Activated T-cell treated with anti-CD3 and anti-CD28 coated beads for 24 hours (primary cell): Measurements from ENCODE around the gene AVL9.
"Not testable (repeated sequence)": the region's sequence is repeated elsewhere in the genome, so short reads cannot be mapped to it uniquely, and the experiment has no call there.

Experiments
- DNase-seq: peaks from one replicate; pipeline ENCODE4 v3.0.0-alpha.2; 2020; ENCODE audit warnings: low read depth

The AVL9 gene

DNA sequence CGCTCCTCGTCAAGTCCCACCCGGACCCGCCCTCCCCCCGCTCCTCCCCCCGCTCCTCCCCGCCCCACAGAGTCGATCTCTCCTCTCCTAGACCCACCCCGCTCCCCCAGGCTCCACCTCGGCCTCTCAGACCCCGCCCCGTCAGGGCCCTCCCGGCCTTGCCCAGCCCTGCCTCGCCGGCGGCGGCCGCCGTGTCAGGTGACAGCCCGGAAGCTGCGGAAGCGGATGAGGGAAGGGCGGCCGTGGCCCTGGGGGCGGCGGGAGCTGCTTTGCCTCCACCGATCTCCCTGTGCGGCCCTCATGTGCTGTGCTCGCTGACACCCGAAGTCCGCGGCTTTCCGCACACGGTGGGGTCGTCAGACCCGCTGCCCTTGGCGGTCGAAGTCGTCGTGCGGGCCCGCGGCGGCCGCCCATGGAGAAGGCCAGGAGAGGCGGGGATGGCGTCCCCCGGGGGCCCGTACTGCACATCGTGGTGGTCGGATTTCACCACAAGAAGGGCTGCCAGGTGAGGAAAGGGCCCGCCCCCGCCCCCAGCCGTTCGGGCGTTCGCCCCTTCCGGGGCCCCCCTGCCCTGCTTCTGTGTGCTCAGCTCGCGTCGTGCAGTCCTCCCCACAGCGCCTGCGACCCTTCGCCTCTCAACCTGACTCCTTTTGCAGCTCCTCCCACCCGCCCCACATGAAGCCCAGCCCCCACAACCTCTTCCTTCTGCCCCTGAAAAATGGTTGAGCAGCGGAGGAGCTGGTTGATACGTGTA is at the start of gene AVL9:
Gene AVL9 (plus strand): TSS at position 192 of the 754 bp plus-strand sequence. CDS start 221 bp downstream, at position 413.
- DNase-seq: peak; percentile 100

DNA sequence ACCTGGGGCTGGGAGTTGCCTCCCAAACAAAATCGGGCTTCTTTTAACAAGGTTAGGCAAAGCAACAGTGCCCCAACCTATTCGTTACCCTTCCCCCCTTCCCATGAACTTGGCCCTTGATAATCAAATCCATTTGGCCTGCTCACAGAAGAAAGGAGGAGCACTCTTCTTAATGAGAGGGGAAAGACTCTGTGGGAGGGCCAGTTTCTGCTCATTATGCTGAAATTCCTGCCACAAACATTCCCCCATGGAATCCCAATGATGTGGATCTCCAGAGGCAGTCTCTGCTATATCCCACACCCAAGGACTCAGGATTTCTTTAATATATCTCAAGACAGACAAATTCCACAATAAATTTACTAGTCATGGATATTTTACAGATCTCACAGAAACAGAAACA is 48.1 kb upstream of the AVL9 start:
- DNase-seq: no peak

DNA sequence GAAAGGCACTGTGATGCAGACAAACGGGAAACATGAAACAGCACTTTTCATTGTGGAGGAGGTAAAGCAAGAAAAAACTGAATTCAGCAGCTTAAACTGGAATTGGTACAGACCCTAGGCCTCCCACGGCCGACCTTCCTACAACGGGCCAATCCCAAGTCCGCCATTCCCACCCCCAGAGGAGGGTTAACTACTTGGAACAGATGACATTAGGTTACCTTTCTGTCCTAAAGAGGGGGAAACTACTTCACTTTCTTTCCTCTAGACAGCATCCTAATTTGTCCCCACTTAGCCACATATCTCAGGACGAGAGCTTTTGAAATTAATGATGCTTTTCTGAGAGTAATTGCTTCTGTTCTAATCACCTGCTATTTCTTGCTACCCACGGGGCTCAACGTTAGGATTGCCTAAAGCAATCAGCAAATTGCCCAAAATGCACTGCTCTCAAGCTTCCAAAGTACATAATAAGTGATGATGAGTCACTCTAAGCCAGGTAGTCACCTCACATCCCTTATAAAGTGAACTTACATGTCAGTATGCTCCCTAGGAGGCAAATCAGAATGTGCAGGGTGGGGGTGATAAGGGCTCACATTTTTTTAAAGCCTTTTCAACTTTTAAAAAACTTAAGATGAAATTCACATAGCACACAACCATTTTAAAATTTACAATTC is 41.8 kb upstream of the AVL9 start:
- DNase-seq: no peak

DNA sequence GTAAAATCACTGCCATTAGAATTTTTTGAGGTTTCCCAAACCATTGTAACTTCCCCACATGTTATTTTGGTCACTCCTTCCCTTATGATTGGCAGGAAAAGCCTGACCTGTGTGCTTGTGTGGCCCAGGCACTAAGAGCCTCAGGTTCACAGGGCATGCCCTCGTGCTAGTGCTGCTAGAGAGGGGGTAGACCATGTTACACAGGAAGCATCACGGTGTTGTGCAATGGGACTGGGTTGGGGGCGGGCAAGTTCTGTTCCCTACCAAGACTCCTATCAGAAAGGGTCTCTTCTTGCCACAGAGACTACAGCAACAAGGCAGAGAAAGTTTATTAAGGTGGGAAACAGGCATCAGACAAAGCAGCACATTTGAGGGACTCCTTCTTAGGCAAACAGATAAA is 37.3 kb upstream of the AVL9 start:
- no peak for DNase-seq

DNA sequence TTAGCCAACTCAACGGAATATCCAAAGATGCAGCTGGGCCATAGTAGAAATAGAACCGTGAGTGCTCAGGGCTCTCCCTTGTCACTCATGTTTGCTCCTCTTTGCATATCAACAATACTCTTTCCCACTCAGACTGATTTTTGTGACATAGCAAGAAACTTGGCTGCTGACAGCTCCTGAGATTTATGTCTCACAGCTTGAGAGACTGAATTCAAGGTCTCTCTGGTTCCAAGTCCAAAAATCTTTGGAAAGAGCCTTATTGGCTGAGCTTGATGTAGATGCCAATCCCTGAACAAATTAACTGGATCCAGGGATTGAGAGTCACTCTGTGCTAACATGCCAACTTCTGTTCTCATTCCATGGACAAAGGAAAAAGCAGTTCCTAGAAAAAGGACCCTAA is 35.5 kb upstream of the AVL9 start:
- no peak for DNase-seq

DNA sequence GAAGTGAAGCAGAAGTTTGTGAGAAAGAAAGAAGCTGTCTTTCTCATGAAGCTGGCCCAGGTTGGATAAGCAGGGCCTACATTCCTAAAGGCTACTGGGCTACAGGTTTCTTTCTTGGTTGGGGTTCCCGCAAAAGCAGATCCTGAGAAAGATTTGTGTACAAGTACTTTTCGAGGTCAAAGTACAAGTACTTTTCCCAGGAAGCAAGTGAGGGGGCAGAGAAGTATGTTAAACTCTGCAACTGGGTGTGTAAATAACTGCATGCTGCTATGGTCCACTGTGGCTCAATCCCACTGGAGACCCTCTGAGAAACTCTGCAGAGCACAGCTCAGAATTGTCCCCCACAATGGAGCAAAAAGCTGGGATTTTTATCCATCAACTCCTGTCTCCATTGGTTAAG is 33.8 kb upstream of the AVL9 start:
- no peak for DNase-seq

DNA sequence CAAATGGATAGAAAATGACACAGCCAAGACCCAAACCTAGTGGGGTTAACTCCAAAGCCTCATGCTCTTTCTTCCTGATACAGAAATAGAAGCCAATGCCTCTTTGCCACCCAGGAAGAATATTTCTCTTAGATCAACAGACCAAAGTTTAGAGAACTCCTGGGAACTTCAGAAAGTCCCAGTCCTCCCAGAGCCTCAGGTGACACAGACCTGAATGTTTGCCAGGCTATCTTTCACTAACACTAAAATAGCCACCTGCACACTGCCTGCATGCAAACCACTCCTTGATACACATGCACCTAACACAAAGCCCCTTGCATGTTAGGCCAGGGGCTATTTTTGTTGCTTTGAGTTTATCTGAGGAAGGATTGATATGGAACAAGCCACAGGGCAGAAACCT is 32.8 kb upstream of the AVL9 start:
- DNase-seq: no peak

DNA sequence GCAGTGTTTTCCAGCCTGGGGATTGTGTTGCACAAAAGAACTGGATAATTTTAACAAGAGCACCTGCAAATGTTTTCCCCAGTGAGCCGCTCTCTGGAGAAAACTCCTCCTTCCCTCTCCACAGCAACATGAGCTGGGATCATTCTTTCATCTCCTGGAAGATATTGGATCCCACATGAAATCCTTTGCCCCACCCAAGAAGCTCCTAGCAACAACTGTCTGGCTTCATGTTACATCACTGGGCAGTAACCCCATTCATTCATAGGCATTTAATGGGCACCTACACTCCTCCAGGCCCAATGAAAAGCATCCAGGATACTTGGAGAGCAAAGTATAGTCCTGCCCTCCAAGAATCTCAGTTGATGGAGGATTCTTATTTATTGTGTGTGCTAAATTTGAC is 32.3 kb upstream of the AVL9 start:
- DNase-seq: no peak

DNA sequence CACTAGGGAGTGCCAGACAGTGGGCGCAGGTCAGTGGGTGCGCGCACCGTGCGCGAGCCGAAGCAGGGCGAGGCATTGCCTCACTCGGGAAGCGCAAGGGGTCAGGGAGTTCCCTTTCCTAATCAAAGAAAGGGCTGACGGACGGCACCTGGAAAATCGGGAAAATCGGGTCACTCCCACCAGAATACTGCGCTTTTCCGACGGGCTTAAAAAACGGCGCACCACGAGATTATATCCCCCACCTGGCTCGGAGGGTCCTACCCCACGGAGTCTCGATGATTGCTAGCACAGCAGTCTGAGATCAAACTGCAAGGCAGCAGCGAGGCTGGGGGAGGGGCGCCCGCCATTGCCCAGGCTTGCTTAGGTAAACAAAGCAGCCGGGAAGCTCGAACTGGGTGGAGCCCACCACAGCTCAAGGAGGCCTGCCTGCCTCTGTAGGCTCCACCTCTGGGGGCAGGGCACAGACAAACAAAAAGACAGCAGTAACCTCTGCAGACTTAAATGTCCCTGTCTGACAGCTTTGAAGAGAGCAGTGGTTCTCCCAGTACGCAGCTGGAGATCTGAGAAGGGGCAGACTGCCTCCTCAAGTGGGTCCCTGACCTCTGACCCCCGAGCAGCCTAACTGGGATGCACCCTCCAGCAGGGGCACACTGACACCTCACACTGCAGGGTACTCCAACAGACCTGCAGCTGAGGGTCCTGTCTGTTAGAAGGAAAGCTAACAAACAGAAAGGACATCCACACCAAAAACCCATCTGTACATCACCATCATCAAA is 30.5 kb upstream of the AVL9 start:
- not testable (repeated sequence) for DNase-seq

DNA sequence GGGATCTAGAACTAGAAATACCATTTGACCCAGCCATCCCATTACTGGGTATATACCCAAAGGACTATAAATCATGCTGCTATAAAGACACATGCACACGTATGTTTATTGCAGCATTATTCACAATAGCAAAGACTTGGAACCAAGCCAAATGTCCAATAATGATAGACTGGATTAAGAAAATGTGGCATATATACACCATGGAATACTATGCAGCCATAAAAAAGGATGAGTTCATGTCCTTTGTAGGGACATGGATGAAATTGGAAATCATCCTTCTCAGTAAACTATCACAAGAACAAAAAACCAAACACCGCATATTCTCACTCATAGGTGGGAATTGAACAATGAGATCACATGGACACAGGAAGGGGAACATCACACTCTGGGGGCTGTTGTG is 25.3 kb upstream of the AVL9 start:
- DNase-seq: not testable (repeated sequence)

DNA sequence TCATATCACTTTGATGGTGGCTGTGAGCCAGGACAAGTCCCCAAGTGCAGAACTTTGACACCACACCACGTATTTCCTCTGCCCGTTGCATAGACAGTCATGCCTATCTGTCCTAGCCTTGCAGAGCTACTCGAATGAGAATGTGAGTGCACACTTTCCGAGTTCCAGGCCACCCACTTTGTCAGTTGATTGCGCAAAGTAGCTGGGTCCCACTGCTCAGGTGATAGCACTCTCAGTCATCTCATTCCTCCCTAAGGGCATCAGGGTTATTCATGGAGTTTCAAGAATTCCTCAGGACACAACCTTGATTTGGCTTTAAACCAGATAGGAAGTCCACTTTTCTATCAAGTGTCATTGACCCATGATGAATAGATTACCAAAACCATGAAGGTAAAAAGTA is 24.4 kb upstream of the AVL9 start:
- DNase-seq: no peak

DNA sequence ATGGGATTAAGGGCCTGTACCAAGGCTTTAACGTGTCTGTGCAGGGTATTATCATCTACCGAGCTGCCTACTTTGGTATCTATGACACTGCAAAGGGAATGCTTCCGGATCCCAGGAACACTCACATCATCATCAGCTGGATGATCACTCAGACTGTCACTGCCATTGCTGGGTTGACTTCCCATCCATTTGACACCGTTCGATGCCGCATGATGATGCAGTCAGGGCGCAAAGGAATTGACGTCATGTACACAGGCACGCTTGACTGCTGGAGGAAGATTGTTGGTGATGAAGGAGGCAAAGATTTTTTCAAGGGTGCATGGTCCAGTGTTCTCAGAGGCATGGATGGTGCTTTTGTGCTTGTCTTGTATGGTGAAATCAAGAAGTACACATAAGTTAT is 23.3 kb upstream of the AVL9 start:
- no peak for DNase-seq

DNA sequence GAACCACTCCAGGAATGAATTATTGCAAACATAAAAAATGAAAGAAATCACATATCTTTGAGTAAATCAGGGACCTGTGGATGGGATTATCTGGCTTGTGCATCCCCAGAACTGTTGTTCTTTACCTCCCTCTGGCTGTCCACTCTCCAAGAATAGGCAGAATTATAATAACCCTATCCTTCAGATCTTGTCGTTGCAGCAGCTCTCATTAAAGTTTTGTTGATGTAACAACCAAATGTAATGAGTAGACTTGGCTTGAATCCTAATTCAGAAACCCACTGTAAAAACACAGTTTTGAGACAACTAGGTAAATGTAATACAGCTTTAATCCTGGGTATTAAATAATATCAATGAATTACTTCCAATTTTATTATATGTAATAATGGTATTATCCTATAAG is 21.3 kb upstream of the AVL9 start:
- no peak for DNase-seq

DNA sequence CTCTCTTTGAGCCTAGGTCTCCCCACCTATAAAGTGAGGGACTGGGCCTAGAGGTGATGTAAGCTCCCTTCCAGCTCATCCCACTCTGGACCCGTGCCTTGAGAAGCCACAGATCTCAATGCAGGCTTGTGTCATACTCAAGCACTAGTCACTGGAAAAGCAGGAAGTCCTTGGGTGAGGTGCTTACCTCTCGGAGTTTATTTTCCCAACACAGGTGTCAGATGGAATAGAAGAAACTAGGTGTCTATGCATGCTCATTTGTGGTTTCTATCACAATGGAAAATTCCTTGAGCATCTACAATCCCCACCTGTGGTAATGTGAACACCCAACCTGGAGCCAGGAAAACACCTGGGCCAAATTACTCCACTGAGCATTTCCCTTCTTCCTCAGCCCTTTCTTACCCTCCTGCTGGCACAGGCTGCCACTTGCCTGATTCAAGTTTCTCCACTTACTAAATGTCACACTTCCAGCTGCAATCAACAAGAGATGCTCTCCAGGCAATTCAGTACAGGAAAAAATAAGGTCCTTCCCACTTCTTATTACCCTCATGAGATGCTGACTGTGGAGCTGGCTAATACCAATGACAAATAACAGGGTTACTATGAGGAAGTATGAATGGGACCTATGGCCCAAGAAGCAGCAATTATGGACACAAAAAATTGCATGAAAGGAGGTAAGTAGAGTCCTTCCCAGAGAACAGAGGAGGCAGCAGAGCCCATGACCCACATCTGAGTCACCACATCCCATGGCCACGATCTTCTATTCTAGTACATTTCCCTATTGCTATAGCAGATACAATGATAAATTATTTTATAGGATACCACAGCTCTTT is 18.3 kb upstream of the AVL9 start:
- DNase-seq: no peak

DNA sequence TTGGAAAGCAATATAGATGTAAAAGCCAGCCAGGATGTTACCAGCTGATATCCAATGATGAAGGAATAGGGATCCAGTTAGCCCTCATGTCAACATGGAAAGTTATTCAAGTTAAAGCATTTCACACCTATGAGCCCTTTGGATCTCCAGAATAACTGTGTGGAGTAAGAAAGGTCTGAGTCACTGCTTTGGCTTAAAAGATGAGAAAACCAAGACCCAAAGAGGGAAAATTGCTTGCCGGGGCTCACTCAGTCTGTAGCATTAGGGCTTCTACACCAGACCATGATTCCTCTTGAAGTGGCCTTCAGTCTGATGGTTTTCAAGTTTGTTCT is 17.7 kb upstream of the AVL9 start:
- DNase-seq: no peak

DNA sequence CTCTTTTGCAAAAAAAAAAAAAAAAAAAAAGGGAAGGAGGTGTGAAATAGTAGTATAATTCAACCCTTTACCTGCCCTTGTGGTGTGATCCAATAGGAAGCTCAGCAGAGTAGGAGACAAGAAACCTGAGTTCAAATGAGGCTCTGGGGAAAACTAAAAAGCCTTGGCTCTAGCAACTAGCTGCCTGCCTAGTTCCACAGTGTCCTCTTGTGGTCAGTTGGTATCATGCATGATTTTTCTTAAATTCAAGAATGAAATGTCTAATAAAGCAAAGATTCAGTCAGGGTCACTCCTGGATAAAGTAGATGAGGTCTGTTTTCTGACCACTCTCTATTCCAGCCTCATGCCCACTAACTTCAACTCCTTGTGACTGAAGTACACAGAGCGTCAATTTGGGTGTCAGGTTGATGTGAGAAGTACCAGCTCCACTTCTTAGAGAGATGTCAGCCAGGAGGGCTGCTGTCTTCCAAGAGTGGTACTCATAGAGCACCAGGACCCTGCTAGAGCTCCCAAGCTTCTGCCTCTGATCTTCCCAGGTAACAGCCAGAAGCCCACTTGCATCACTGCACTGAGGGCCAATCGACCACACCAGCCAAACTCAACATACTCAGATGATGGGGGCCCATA is 15.6 kb upstream of the AVL9 start:
- DNase-seq: no peak

DNA sequence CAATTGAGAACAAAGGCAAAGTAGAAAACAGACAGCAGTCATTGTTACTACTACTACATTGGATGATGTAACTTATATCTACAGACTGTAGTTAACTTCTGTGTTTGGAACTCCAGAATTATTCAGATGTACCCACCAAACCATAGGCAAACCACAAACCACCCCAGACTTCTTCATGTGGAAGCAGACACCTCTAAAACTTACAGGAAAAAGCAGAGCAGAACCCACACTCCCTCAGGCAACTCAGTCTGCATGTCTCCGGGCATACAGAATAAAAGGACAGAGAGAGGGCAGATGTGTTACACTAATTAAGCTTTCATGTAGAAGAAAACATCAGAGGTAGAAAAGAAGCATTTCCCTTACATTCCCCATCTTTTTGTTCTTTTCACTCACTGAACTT is 14.1 kb upstream of the AVL9 start:
- DNase-seq: no peak

DNA sequence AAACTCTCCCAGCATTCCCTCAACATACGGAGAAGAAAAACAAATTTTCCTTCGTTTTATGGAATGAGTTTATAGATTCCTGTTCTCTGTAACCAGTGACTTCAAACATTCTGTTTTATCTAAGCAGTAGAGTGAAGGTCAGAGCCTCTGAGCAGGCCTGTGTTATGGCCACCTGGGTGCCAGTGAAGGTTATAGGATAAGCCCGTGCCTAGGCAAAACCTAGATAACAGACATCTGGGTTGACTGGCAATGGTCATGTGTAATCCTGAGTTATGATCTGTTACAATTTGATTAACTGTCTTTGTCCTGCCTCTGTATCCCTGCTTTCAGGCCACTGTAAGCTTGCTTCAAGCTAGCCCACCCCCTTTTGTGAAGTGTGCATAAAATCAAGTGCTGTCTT is 13.4 kb upstream of the AVL9 start:
- DNase-seq: no peak

DNA sequence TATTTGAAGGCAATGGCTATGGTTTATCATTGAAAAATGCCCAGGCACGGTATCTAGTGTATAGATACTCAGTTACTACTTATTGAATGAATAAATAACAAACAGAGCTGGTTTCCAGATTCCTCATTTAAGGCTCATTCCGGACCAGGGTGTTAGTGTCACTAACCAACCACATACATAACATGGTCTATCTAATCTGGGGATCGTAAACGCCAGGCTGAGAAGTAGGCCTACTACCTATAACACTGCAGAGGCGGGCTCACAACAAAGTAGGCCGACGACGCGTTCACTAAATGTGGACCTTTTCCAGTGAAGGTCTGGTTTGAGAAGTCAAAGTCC is 5.5 kb upstream of the AVL9 start:
- no peak for DNase-seq

DNA sequence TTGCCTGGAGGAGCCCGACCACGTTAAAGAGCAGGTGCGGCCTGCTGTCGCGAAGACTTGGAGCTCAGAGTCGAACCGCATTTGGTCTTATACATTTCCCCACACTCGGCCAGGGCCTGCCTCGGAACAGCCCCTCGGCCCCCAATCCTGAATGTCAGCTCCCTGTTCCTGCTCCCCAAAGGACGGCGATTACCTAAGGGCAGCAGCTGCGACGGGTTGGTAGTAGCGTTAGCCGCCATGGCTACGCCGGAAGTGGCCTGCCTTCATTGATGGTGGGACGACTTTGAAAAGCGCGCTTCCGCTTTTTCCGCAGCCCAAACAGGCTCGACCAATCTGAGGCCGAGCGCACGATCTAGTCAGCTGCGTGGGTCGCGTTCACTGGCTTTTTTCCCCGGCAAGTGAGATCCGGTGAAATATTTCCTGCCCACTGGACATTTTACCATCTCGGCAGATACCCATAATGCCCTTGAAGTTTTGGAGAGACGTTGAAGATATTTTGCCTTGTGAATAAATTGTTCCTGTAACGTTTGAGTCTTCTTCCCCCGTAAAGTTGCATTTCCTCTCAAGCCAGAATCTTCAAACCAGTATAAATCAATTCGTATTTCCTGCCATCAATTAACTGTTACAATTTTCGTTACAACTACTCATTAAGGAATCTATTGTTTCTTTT is 5.0 kb upstream of the AVL9 start, which contains the start of gene LSM5:
Gene LSM5 (minus strand): TSS at position 254 of the 670 bp plus-strand sequence. CDS start 15 bp downstream, at position 239.
- DNase-seq: peak; percentile 86

DNA sequence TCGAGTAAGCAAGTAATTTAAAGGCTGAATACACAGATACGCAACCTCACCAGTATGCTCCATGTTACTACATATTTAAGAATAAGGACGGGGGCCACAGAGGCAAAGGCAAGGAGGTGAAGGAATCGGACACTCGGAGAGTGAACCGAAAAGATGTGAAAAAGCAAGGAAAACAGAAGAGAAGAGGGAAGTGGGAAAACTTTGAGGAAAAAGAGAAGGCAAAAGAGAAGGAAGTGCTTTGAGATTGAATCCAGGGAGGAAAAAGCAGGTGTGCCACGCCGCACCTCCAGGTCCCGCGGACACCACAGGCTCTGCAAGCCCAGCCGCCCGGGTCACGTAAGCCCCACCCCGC is 367 bp upstream of the AVL9 start:
- no peak for DNase-seq
